Gastroesophageal sphincter (tissue), 3 donors: ENCODE results near the gene PGR.

Experiments used
- POLR2AphosphoS5 ChIP-seq: sonication (generic); formaldehyde crosslinking; IDR thresholded peaks from one replicate; pipeline ENCODE4 v1.6.1; 2017; ENCODE audit warnings: antibody characterized with exemption
- TF ChIP-seq, protein P1 (sequence below), 4 experiments: fragments of 200-600 bp in 2 of 4; fragments of 450-650 bp in 2 of 4; sonication (generic) in 1 of 4; IDR thresholded peaks; one replicate each; pipeline ENCODE4 v1.5.1; 2017 to 2019; ENCODE audit warnings: antibody characterized with exemption in 4 of 4, mild to moderate bottlenecking in 2 of 4, moderate library complexity in 2 of 4

DNA sequence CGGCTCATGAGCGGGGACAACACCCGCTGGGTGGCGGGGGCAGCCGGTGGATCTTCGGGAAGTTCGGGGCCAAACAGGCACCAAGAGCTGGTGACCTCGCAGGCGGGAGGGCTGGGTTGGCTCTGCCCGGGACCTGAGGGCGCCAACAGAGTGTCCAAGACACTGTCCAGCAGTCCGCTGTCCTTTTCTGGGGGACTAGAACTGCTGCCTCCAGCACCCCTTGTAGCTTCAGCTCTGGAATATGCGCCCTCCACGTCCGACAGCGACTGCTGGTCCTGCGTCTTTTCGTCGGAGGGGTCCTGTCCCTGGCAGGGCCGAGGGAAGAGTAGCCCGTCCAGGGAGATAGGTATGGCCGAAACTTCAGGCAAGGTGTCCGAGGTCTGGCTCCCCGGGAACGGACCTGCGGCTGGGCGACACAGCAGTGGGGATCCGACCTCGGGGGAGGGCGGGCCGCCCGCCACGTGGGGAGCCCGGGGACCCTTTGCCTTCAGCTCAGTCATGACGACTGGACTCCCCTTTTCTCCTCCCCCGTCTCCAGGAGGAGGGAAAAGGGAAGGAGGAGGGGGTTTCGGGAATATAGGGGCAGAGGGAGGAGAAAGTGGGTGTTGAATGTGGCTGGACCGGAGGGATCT is 926 bp downstream of the PGR start:
- no peak for TF ChIP-seq POLR2AphosphoS5
- TF ChIP-seq, protein P1, sequence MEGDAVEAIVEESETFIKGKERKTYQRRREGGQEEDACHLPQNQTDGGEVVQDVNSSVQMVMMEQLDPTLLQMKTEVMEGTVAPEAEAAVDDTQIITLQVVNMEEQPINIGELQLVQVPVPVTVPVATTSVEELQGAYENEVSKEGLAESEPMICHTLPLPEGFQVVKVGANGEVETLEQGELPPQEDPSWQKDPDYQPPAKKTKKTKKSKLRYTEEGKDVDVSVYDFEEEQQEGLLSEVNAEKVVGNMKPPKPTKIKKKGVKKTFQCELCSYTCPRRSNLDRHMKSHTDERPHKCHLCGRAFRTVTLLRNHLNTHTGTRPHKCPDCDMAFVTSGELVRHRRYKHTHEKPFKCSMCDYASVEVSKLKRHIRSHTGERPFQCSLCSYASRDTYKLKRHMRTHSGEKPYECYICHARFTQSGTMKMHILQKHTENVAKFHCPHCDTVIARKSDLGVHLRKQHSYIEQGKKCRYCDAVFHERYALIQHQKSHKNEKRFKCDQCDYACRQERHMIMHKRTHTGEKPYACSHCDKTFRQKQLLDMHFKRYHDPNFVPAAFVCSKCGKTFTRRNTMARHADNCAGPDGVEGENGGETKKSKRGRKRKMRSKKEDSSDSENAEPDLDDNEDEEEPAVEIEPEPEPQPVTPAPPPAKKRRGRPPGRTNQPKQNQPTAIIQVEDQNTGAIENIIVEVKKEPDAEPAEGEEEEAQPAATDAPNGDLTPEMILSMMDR (IDR thresholded peaks at IDR 0.05), result no peak
